Activated CD4-positive, alpha-beta memory T cell treated with anti-CD3 and anti-CD28 coated beads for 36 hours (primary cell): Measurements from ENCODE around the gene LMAN2. TPM values are rescaled to one million over a fixed set of nuclear protein-coding genes. Genes with fewer than 3 reads are reported as not detected.
A peak's percentile ranks its signal among the peaks of the same experiment; 100 is the strongest.
"Not testable (repeated sequence)": the region's sequence is repeated elsewhere in the genome, so short reads cannot be mapped to it uniquely, and the experiment has no call there.

Experiments used
- CTCF ChIA-PET: fragments of 350-600 bp; sonication (Branson Sonifier 250); formaldehyde crosslinking; loops from one replicate; lab custom pipeline; 2021; ENCODE audit warnings: antibody characterized with exemption, inconsistent platforms; lab: Charles Lee
- POLR2A ChIA-PET: fragments of 350-600 bp; sonication (Branson Sonifier 250); formaldehyde crosslinking; loops from one replicate; lab custom pipeline; 2021; ENCODE audit warnings: antibody characterized with exemption; lab: Charles Lee
- DNase-seq: peaks from one replicate; pipeline ENCODE4 v3.0.0-alpha.2; 2020
- H3K27ac Mint-ChIP-seq: one replicate; pipeline ENCODE4 v1.8.0; 2021; ENCODE audit warnings: mixed read lengths
- H3K27me3 Mint-ChIP-seq: one replicate; pipeline ENCODE4 v1.8.0; 2021; ENCODE audit warnings: mixed read lengths
- H3K36me3 Mint-ChIP-seq: one replicate; pipeline ENCODE4 v1.8.0; 2021; ENCODE audit warnings: mixed read lengths
- H3K4me1 Mint-ChIP-seq: one replicate; pipeline ENCODE4 v1.8.0; 2021; ENCODE audit warnings: low read depth, mixed read lengths
- H3K4me3 Mint-ChIP-seq: one replicate; pipeline ENCODE4 v1.8.0; 2021; ENCODE audit warnings: mild to moderate bottlenecking, mixed read lengths
- H3K9me3 Mint-ChIP-seq: one replicate; pipeline ENCODE4 v1.8.0; 2021; ENCODE audit warnings: mixed read lengths
- intact Hi-C: fragments of 100-400 bp; cut with micrococcal nuclease; formaldehyde crosslinking; loops from one replicate; pipeline ENCODE4 v1.15.1; 2023
- total RNA-seq, 2 experiments: library from RNA; stranded (reverse); gene quantifications; one replicate each; pipeline ENCODE4 v1.2.3, GENCODE V29; 2021

LMAN2 gene
- total RNA-seq, 2 experiments from 2014 or later = 98.3 to 104 TPM

- no peaks in the 10 kb centered on the region for H3K9me3 Mint-ChIP-seq
- ChIA-PET CTCF (interaction anchor here (0.5 to 0.8 kb wide), 2 partner anchors 8 to 406 kb away, joined by 3 read pairs; no protein-coding TSS in a partner anchor), POLR2A (no interaction called here)
- no peak for DNase-seq
- peaks cover 33% of the 10 kb centered on the region for H3K36me3 Mint-ChIP-seq
- no peak overlapping the region for H3K4me3 Mint-ChIP-seq
- no peaks in the 10 kb centered on the region for H3K27me3 Mint-ChIP-seq
- no peak overlapping the region for H3K27ac Mint-ChIP-seq
- intact Hi-C loops = no loop called here
- H3K4me1 Mint-ChIP-seq = peaks cover 37% of the 10 kb centered on the region
Measured at GRCh38 chr5:177343777-177344176, 7.7 kb downstream of the LMAN2 start.

- H3K4me3 Mint-ChIP-seq, H3K27me3 Mint-ChIP-seq, intact Hi-C loops, H3K27ac Mint-ChIP-seq, H3K9me3 Mint-ChIP-seq, DNase-seq, POLR2A ChIA-PET: not testable (repeated sequence)
- H3K4me1 Mint-ChIP-seq = peaks cover 35% of the 10 kb centered on the region
- H3K36me3 Mint-ChIP-seq = peaks cover 33% of the 10 kb centered on the region
- CTCF ChIA-PET = interaction anchor here (0.6 to 1.2 kb wide), 2 partner anchors 7 to 623 kb away, joined by 3 read pairs; no protein-coding TSS in a partner anchor
Measured at GRCh38 chr5:177343000-177343399, 8.5 kb downstream of the LMAN2 start.

- Mint-ChIP-seq H3K4me1 (peaks cover 17% of the 10 kb centered on the region), H3K27ac (no peak overlapping the region), H3K27me3 (no peaks in the 10 kb centered on the region), H3K4me3 (no peak overlapping the region), H3K9me3 (no peaks in the 10 kb centered on the region), H3K36me3 (peaks cover 41% of the 10 kb centered on the region)
- POLR2A ChIA-PET = no interaction called here
- CTCF ChIA-PET = interaction anchor here (0.9 to 1.4 kb wide), 2 partner anchors 22 to 268 kb away, joined by 3 read pairs; no protein-coding TSS in a partner anchor
- intact Hi-C loops = no loop called here
- no peak for DNase-seq
Measured at GRCh38 chr5:177339107-177339638, 12.3 kb downstream of the LMAN2 start.

GRCh38 chr5:177338251-177339106, 13.0 kb downstream of the LMAN2 start:
- H3K9me3 Mint-ChIP-seq = no peaks in the 10 kb centered on the region
- peaks cover 44% of the 10 kb centered on the region for H3K36me3 Mint-ChIP-seq
- intact Hi-C loops = no loop called here
- CTCF ChIA-PET = interaction anchor here (0.9 to 1.4 kb wide), 2 partner anchors 21 to 267 kb away, joined by 3 read pairs; no protein-coding TSS in a partner anchor
- H3K27me3 Mint-ChIP-seq = no peaks in the 10 kb centered on the region
- no peak overlapping the region for H3K4me3 Mint-ChIP-seq
- no peak overlapping the region for H3K27ac Mint-ChIP-seq
- peaks cover 14% of the 10 kb centered on the region for H3K4me1 Mint-ChIP-seq
- no peak for DNase-seq
- POLR2A ChIA-PET = no interaction called here

- H3K9me3 Mint-ChIP-seq = no peaks in the 10 kb centered on the region
- H3K4me1 Mint-ChIP-seq = peaks cover 12% of the 10 kb centered on the region
- H3K27me3 Mint-ChIP-seq = no peaks in the 10 kb centered on the region
- POLR2A ChIA-PET = no interaction called here
- intact Hi-C loops = no loop called here
- H3K4me3 Mint-ChIP-seq = no peak overlapping the region
- no peak overlapping the region for H3K27ac Mint-ChIP-seq
- CTCF ChIA-PET = interaction anchor here (0.5 to 1.7 kb wide), 5 partner anchors 20 to 65 kb away, joined by 3 to 6 read pairs (median 3); no protein-coding TSS in a partner anchor
- DNase-seq = no peak
- peaks cover 48% of the 10 kb centered on the region for H3K36me3 Mint-ChIP-seq
Measured at GRCh38 chr5:177336603-177337494, 14.6 kb downstream of the LMAN2 start.

GRCh38 chr5:177336112-177336511, 15.4 kb downstream of the LMAN2 start:
- ChIA-PET CTCF (interaction anchor here (0.5 to 1.7 kb wide), 7 partner anchors 18 to 66 kb away, joined by 3 to 6 read pairs (median 3); no protein-coding TSS in a partner anchor), POLR2A (no interaction called here)
- Mint-ChIP-seq H3K27me3 (no peaks in the 10 kb centered on the region), H3K27ac (no peak overlapping the region), H3K4me1 (peaks cover 12% of the 10 kb centered on the region), H3K4me3 (no peak overlapping the region), H3K36me3 (peaks cover 42% of the 10 kb centered on the region), H3K9me3 (no peaks in the 10 kb centered on the region)
- intact Hi-C loops = no loop called here
- DNase-seq = peak; percentile 50

- H3K9me3 Mint-ChIP-seq = no peaks in the 10 kb centered on the region
- ChIA-PET CTCF (interaction anchor here (0.7 to 1.7 kb wide), 5 partner anchors 17 to 66 kb away, joined by 3 to 6 read pairs (median 3); no protein-coding TSS in a partner anchor), POLR2A (no interaction called here)
- intact Hi-C loops = no loop called here
- no peak overlapping the region for H3K4me3 Mint-ChIP-seq
- H3K36me3 Mint-ChIP-seq = peaks cover 42% of the 10 kb centered on the region
- no peak overlapping the region for H3K27ac Mint-ChIP-seq
- no peaks in the 10 kb centered on the region for H3K27me3 Mint-ChIP-seq
- peaks cover 12% of the 10 kb centered on the region for H3K4me1 Mint-ChIP-seq
- DNase-seq = no peak
Measured at GRCh38 chr5:177335701-177336065, 15.8 kb downstream of the LMAN2 start.

GRCh38 chr5:177334781-177335700, 16.4 kb downstream of the LMAN2 start:
- H3K27ac Mint-ChIP-seq = no peak overlapping the region
- H3K9me3 Mint-ChIP-seq = no peaks in the 10 kb centered on the region
- POLR2A ChIA-PET = no interaction called here
- H3K27me3 Mint-ChIP-seq = no peaks in the 10 kb centered on the region
- H3K36me3 Mint-ChIP-seq = peaks cover 41% of the 10 kb centered on the region
- intact Hi-C loops = no loop called here
- DNase-seq = no peak
- CTCF ChIA-PET = interaction anchor here (0.6 to 1.7 kb wide), 4 partner anchors 16 to 55 kb away, joined by 3 to 6 read pairs (median 3); no protein-coding TSS in a partner anchor
- peaks cover 9% of the 10 kb centered on the region for H3K4me1 Mint-ChIP-seq
- H3K4me3 Mint-ChIP-seq = no peak overlapping the region

GRCh38 chr5:177334155-177334551, 17.3 kb downstream of the LMAN2 start:
- Mint-ChIP-seq H3K27me3 (no peaks in the 10 kb centered on the region), H3K4me1 (peaks cover under 1% of the 10 kb centered on the region), H3K36me3 (peaks cover 37% of the 10 kb centered on the region), H3K9me3 (no peaks in the 10 kb centered on the region), H3K4me3 (no peak overlapping the region), H3K27ac (no peak overlapping the region)
- CTCF ChIA-PET = interaction anchor here (1.1 to 1.5 kb wide), 2 partner anchors 12 to 49 kb away, joined by 3 read pairs; no protein-coding TSS in a partner anchor
- intact Hi-C loops = no loop called here
- DNase-seq = no peak
- POLR2A ChIA-PET = no interaction called here

GRCh38 chr5:177333420-177334154, 17.9 kb downstream of the LMAN2 start:
- intact Hi-C loops = no loop called here
- no peak overlapping the region for H3K4me3 Mint-ChIP-seq
- CTCF ChIA-PET = interaction anchor here (1.1 to 1.5 kb wide), 2 partner anchors 13 to 49 kb away, joined by 3 read pairs; no protein-coding TSS in a partner anchor
- H3K36me3 Mint-ChIP-seq = peaks cover 37% of the 10 kb centered on the region
- no peaks in the 10 kb centered on the region for H3K9me3 Mint-ChIP-seq
- DNase-seq = no peak
- no peaks in the 10 kb centered on the region for H3K4me1 Mint-ChIP-seq
- POLR2A ChIA-PET = no interaction called here
- H3K27ac Mint-ChIP-seq = no peak overlapping the region
- no peaks in the 10 kb centered on the region for H3K27me3 Mint-ChIP-seq
